HS-5 (cell line): Measurements from ENCODE around the gene LTC4S.
"Not testable (repeated sequence)": the region's sequence is repeated elsewhere in the genome, so short reads cannot be mapped to it uniquely, and the experiment has no call there.

Experiments
- DNase-seq: peaks from one replicate; pipeline ENCODE4 v3.0.0-alpha.2; 2012; ENCODE audit warnings: low read depth

LTC4S gene

DNA sequence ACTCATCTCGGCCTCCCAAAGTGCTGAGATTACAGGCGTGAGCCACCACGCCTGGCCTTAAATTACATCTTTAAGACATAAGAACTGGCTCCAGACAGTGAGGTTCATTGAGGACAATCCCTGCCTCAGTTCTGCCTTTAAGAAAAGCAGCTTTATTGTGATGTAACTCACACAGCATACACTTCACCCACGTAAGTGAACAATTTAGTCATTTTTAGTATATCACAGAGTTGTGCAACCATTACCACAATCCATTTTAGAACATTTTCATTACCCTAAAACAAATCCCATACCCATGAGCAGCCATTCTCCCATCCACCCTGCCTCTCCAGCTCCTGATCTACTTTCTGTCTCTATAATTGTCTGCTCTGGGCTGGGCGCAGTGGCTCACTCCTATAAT is 24.0 kb upstream of the LTC4S start:
- no peak for DNase-seq

DNA sequence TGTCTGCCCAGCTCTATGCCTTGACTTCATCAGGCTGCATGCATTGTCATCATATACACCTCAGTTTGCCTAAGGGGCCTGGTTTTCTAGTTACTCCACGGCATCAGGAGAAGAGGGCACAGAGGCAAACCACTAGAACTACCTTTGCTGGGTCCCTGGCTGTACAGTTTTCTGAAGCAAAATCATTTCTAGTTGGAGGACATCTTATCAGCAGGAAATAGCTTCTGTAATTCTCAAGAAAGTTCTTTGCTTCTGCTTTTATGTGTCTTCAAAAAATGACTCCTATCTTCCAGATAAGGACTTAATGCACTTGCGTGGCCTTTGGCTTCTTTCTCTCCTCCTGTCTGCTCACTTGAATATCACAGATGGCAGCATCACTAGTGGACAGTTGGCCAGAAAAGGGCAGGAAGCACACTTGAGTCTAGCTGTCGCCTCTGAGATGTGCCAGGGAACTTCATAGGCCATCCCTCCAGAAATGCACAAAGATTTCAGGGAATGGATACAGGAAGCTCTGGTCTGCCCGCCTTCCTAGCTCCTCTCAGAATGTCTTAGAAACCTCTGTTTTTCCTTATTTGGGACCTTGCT is 22.4 kb upstream of the LTC4S start:
- DNase-seq, result no peak

DNA sequence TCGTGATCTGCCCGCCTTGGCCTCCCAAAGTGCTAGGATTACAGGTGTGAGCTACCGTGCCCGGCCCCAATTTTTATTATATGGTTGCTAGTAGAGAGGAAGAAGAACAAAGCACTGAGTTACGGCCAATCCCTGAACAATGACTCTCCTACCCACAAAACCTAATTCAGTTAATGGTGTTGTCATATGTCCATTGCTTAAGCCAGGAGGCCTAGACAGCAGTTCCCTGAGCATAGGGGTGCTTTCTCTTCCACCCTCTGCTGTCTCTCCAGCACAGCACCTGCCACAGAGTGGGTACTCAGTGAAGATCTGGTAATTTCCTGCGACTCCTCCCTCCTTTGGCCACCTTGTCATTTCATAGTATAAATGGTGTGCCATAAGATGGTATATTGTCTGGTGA is 21.4 kb upstream of the LTC4S start:
- DNase-seq, result no peak

DNA sequence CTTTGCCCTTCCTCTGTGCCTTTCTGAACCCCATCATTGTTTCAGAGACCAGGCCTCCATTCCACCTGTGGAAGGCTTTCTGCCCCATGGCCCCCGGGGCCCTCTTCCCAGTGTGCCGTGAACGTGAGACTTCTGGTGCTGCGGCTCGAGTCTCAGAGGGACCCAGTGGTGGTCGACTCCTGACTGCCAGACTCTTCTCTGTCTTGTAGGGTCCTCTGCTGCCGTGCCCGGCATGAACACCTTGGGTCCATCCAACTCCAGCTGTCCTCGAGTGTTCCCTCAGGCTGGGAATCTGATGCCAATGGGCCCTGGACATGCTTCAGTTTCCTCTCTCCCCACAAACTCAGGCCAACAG is 20.1 kb upstream of the LTC4S start:
- DNase-seq, result no peak

GRCh38 chr5:179774442-179774841 is 19.3 kb upstream of the LTC4S start:
- no peak for DNase-seq

DNA sequence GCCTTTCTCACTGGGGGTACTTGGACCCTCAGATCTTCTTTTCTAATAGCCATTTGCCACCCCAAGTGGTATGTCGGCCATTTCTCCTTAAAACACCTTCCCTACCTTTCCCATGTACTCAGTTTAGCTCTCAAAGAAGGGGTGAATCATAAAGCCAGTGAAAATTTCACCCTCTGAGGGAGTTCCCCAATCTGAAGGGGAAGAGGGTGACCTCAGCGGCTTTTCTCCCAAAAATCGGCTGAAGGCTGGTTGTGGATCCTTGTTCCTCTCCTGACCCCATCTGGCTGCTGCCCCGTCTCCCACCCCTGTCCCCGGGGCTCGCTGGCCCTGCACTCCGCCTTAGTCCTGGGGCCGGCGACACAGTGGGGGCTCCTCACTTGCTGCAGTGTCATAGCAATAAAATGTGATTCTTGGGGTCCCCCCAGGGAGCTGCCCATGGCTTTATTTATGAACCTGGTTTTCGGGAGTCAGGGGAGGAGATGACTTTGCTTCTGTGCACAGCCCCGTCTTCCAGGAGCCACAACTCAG is 17.3 kb upstream of the LTC4S start:
- no peak for DNase-seq

DNA sequence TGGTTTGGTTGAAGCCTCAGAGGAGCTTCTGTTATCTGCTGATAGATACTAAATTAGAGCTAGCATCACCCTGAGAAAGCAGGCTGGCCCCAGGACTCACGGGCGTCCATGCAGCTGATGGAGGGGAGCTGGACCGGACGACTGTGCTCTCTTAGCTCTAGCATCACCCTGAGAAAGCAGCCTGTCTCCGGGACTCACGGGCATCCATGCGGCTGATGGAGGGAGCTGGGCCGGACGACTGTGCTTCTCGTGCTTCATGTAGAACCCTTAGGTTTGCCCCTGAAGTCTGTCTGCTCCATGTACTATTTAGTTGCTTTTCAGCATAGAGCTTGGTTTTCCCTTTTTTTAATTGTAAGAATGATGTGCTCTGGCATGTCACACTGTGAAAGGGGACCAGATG is 16.3 kb upstream of the LTC4S start:
- DNase-seq, result no peak

DNA sequence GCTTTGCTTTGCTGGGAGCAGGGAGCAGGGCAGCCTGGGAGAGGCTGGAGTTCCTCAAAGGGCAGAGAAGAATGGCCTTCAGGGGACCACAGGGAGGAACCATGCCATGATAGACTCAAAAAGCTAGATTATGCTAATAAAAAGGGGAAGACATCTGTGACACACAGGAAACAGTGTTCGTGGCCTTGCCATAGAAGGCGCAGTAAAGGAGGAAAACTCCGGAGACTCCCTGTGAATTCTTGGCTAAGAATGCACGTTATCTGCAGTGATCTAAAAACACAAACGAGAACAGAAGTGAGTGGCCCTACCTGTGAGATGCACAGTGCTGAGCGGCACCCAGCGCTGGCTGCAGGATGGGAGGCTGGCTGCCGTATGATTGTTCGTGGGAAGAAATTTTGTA is 15.9 kb upstream of the LTC4S start:
- no peak for DNase-seq

DNA sequence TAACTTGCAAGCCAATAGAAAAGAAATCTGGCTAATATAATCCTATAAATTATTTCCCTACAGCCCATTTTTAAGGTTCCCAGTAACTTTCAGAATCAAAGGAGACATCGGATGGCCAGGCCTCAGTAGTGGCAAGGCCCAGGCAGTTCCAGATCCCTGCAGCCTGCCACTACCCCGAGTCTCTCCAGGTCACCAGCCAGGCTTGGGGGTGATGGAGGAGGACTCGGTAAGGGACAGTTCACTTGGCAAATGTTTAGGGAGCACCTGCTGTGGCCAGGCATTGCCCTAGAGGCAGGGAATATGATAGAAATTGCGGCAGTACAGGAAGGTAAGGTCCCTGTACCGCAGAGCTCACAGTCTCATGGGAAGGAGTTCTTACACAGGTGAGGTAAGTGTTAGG is 15.2 kb upstream of the LTC4S start:
- DNase-seq, result no peak

- no peak for DNase-seq
Measured at GRCh38 chr5:179779826-179780225, 14.0 kb upstream of the LTC4S start.

DNA sequence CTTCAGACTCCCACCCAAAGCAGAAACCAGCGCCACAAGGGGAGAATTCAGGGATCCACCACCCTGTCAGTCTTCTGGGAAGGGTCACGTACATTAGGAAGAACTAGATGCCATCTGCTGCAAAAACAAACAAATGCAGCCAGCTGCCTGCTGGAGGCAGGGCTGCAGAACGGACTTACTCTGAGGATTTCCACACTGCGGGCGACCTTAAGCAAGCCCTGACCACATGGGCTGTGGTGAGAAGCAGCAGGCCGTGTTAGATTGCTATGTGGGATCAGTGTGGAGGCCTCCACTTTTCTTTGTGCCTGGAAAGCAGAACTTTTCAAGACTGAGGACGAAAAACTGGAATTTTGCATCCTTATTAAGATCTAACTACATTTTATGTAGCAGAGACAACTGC is 13.4 kb upstream of the LTC4S start:
- DNase-seq, result no peak

DNA sequence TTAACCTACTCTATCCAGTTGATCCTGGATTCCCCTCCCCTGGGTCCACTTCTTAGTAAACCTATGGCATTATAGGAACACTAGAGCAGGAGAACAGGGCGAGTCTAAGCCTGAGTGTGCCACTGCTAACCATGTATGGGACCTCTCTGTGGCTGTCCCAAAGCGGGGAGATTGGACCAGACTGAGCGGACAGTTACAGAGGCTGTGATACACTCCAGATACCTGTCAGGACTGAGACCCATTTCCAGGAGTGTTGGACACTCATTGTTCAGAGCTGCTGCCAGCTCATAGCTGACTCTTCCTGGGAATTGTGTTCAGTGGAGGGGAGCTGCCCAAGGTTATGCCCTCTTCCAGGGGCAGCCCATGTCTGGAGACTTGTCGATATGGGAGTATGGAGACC is 11.9 kb upstream of the LTC4S start:
- DNase-seq, result no peak

DNA sequence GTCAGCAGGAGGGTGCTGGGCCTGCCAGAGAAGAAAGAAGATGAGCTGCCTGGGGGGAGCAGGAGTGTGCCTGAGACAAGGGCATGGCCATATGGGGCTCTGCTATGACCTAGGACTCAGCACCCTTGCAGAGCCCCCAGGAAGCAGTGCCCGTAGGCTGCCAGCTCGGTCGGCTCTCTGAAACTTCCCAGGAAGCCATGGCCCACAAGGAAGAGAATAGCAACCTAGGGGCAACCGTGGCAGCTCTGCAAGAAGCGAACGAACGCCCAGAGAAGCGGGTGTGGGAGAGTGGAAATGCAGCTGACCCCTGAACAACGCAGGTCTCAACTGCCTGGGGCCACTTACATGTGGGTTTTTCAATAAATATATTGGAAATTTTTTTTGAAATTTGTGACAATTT is 10.7 kb upstream of the LTC4S start:
- no peak for DNase-seq

DNA sequence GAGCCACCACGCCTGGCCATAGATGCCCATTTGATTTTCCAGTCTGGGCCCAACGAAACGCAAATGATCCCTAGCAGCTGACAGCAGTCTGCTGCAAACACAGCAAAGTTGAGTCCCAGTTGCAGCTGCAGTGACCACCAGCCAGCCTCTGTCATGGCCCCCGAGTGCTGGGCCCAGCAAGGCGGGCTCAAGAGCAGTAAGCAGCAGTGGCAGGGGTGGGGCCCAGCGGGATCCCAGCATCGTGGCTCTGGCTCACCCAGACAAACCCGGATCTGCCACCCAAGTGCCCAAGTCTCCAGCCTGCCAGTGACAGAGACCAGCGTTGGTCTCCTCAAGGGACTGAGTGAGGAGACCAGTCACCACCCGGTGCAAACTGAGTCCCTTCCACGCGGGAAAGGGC is 6.9 kb upstream of the LTC4S start:
- DNase-seq, result no peak

DNA sequence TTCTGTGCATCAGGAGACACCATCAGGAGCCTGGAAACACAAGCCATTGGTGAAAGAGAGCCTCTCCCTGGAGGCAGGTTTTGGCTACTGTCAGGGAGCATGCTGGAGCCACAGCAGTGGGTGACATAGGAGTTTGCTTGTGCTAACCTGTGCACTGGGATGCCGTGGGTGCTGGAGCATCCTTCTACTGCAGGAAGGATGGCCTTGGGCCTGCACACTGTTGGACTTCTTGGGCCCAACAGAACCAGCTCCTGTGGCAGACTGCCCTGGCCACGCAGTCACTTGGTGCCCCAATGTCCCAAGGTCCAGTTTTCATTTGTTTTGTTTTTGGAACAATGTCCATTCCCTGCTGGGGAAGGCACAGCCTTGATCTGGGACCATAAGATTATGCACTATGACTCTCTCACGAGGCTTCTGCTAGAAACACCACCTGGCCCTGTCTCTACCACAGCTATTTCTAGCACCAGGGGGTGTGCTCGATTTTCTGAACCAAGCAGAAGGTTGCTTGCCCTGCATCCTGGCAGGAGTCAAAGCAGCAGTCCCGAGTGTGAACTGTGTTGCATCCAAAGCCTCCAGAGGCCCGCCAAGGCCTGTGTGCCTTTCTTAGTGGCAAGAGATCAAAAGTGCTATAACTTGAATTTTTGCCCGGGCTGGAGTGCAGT is 5.5 kb upstream of the LTC4S start:
- no peak for DNase-seq

DNA sequence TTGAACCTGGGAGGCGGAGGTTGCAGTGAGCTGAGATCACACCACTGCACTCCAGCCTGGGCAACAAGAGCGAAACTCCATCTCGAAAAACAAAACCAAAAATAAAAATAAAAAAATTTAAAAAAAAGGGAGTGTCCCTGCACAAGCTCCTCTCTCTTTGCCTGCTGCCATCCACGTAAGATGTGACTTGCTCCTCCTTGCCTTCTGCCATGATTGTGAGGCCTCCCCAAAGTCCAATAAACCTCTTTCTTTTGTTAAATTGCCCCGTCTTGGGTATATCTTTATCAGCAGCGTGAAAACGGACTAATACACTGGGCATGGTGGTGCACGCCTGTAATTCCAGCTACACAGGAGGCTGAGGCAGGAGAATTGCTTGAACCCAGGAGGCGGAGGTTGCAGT is 4.5 kb upstream of the LTC4S start:
- DNase-seq, result not testable (repeated sequence)

DNA sequence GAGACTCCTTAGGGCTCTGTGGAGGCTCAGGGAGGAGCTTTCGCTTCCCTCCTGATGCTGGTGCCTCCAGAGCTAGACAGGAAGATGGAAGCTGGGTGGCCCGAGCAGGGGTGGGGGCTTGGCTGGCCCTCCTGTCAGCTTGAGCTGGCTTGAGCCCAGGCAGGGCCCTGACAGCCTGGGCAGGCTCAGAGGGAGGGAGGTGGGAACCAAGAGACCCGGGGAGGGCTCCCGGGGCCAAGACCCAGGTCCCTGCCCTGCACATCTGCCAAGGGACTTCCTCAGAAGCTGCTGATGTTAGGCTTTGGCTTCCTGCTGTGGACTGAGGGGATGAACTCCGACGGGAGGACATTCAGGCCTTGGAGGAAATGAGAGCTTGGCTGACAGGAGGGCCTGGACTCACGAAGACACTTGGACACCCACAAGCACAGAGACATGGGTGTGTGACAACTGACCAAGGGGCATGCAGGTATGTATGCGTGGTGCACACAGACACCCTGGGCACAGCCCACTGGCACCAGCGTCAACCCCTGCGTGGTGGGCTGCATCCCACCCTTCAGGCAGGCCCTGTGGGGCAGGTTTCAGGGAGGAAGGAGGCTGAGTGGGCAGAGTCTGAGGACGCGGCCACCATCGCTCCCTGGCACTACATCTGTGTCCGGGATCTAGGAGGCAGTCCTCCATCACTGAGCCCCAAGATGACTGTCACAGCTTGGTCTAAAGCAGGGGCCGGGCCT is 1.7 kb upstream of the LTC4S start:
- no peak for DNase-seq

DNA sequence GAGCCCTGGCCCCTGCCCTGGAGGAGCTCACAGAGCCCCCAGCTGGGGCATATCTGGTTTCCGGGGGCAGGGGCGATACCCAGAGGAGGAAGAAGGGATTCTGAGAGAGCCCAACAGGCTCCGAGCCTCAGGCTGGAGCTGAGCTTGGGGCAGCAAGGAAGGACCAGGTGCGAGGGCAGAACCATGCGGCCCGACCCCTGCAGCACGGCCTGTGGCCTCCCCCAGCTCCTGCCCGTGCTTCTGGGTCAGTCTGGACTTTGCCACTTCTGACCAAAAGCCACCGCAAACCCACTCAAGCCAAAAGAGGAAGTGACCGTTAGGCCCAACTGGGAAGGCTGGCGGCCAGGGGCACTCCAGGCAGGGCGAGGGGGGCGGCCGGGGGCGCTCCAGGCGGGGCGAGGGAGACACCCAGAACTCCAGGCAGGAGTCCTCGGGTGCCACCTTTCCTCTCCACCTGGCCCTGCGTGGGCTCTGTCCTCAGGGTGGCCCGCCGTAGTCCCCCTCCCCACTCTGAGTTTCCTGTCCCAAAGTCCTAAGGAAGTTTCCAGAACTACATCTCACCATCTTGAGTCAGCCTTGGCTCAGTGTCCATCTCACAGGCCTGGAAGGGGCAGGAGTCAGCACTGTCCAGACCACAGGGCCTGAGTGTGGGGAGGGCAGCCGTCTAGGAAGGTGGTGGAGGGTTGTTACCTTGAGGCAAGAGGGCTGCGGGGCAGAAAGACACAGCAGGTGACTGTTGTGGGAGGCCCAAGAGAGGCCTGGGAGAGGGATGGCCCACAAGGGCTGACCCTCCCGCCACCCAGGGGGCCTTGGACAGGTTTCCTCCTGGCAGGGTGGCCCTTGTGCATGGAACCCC is 946 bp upstream of the LTC4S start:
- no peak for DNase-seq

DNA sequence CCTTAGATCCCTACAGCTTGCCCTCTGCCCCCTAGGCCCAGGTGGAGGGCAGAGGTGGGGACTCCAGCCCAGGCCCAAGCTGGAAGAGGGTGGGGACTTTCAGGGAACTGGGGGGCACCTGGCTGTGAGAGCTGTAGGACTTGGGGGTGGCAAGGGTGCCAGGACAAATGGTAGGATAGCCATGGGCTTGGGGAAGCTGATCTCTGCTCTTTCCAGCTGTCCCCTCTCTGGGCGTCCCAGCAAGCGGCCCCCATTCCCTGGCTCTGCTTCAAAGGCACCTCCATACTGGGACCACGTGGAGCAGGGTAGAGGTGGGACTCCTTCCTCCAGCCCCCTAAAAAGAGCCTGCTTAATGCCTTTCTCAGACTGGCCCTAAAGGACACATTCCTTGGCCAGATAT is 385 bp downstream of the LTC4S start:
- DNase-seq, result no peak

- no peak for DNase-seq
Measured at GRCh38 chr5:179794575-179794974, 789 bp downstream of the LTC4S start.

DNA sequence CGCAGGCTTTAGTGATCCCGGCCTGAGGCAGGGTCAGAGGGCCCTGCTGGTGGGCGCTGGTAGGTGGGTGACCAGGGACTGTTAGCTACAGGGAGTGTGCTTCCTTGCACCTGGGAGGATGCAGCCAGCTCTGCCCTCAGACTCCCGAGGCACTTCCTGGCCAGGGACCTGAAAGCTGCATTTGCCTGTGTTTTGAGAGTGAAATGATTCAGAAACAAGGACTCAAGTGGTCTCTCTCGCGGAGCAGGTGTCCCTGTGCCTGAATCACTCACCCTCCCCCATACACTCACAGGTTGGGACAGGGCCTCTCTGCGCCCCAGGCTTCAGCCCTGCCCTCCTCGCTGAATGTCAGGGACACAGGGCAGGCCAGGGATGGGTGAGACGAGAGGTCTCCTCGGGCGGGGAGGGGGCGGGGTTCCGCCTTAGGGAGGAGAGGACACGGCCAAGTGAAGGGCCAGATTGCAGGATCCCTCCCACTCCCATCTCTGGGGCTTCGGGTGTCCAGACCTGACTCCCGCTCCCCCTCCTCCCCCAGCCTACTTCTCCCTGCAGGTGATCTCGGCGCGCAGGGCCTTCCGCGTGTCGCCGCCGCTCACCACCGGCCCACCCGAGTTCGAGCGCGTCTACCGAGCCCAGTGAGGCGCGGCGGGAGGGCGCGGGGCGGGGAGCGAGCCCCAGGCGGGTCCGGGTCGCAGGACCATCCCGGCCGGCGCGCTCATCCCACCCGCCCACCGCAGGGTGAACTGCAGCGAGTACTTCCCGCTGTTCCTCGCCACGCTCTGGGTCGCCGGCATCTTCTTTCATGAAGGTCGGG is 1.5 kb downstream of the LTC4S start:
- no peak for DNase-seq
